Middle frontal gyrus (tissue), 1 donor: ENCODE results near the gene PPM1N.
A peak's percentile ranks its signal among the peaks of the same experiment; 100 is the strongest.

ENCODE experiments used
- DNase-seq: peaks from one replicate; pipeline ENCODE4 v3.0.0-alpha.2; 2015; ENCODE audit warnings: low spot score; ENCODE audit errors: extremely low spot score

Gene PPM1N, protein sequence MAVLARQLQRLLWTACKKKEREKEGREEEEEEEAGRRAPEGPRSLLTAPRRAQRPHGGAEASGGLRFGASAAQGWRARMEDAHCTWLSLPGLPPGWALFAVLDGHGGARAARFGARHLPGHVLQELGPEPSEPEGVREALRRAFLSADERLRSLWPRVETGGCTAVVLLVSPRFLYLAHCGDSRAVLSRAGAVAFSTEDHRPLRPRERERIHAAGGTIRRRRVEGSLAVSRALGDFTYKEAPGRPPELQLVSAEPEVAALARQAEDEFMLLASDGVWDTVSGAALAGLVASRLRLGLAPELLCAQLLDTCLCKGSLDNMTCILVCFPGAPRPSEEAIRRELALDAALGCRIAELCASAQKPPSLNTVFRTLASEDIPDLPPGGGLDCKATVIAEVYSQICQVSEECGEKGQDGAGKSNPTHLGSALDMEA

DNA sequence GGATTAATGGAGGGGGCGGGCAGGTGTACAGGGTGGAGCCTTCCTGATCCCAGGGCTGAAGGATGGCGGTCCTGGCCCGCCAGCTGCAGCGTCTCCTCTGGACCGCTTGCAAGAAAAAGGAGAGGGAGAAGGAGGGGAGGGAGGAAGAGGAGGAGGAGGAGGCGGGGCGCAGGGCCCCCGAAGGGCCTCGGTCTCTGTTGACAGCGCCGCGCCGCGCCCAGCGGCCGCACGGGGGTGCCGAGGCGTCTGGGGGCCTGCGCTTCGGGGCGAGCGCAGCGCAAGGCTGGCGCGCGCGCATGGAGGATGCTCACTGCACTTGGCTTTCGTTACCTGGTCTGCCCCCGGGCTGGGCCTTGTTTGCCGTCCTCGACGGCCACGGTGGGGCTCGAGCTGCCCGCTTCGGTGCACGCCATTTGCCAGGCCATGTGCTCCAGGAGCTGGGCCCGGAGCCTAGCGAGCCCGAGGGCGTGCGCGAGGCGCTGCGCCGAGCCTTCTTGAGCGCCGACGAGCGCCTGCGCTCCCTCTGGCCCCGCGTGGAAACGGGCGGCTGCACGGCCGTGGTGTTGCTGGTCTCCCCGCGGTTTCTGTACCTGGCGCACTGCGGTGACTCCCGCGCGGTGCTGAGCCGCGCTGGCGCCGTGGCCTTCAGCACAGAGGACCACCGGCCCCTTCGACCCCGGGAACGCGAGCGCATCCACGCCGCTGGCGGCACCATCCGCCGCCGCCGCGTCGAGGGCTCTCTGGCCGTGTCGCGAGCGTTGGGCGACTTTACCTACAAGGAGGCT is at the start of gene PPM1N:
TSS of gene PPM1N (plus strand) at position 33 of the 785 bp plus-strand sequence. CDS start at position 63, 30 bp downstream.
- DNase-seq = no peak

DNA sequence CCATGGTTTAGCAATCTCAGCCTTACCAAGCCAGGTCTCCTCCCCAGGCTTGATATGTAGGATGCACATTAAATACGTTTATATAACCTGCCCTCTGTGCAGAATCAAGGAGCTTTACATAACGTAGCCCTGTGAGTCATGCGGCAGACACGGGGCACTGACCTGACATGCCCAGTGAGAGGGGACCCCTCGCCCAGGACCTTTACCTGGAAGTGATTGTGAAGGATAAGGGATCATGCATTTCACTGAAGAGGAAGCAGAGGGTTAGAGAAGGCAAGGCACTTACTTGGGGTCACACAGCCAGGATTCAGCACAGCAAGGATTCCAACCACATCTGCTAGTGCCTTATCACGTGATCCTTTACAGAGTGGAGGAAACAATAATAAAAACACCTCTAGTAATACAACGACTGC is 49.4 kb upstream of the PPM1N start:
- no peak for DNase-seq

DNA sequence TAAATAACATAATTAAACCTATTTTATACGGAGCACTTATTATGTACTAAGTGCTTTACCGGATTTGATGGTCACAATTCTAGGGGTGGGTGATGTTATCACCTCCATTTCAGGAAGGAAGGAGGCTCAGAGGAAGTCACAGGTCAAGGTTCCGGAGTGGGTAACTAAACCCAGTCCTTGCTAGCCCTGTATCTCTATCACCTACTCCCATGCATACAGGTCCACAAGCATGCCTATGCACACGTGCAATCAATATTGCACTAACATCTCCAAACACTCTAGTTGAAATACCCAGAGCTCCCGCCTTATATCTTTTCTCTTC is 48.3 kb upstream of the PPM1N start:
- DNase-seq = no peak

DNA sequence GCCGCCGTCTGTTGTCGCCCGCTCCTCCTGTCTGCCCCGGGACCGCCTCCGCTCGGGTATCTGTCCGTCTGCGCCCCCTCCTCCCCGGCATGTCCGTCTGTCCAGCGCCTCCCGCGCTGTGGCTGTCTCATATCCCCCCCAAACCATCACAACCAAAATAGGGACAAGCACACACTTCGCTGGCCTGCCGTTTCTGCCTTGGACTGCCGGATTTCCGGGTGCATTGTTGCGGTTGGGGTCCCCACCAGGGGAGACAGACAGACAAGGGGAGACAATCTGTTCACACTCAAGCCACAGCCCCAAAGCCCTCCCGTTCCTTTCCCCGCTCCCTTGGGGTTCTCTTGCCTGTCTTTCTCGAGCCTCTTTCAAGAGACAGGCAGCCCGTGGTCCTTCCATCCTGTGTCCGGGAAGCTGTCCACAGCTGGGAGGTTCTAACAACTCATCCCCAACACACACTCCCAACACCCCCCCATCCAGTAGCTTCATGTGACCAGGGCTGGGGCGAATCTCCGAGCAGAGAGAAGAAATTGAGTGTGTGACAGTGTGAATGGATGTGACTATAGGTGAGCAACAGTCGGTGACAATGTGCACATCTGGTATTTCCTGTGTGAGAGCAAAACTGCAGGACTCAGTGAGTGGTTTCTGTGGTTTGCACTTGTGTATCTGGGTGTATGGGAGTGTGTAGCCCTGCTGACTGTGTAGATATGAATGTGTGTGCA is 47.0 kb upstream of the PPM1N start:
- DNase-seq = no peak

DNA sequence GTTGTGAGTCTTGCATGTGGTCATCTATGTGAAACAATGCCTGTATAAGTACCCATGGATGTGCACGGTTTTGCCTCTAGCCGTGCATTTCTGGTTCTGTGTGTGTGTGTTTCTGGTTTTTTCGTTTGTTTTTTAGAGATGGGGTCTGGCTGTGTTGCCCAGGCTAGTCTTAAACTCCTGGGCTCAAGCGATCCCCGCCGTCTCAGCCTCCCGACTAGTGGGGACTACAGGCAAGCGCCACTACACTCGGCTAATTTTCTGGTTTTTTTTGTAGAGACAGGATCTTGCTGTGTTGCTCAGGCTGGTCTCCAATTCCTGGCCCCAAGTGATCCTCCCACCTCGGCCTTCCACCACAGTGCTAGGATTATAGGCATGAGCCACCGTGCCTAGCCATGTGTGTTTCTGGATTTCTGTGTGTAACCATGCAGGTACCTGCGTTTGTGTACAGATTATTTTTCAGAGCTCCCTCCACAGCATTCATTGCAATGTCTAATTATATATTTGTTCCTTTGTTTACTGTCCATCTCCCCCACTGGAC is 46.3 kb upstream of the PPM1N start:
- DNase-seq = no peak

DNA sequence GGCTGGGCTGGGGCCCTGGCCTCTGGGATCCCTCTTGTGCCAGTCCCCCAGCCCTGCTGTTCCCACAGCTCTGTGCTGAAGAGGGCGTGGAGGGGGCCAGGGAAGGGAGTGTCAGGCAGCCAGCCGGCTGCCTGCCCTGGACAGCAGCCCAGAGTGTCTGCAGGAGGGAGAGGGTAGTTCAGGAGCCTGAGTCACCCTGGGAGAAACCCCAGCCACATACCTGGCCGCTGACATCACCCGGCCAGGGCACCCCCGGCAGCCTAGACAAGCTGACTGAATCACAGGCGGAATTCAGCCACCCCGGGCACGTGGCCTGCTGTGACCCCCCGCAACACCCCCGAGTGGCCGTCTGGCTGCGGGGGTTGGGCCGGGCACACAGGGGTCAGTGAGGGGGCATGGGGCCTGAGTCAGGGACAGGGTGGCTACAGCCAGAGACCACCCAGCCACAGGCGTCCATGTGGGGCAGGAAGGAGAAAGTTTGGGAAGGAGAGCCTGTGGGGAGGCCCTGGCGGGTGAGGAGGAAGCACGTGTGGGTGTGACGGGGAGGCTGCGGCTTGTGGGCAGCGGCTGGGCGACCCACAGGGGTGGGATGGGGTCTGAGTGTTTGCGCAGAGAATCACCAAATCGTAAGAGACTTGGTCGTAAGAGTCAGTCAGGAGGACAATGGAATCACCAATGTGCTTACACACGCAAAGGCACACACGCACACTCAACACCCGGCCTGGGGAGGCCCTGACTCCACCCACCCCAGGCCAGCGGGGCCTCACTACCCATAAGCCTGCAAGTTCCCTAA is 42.3 kb upstream of the PPM1N start:
- no peak for DNase-seq

DNA sequence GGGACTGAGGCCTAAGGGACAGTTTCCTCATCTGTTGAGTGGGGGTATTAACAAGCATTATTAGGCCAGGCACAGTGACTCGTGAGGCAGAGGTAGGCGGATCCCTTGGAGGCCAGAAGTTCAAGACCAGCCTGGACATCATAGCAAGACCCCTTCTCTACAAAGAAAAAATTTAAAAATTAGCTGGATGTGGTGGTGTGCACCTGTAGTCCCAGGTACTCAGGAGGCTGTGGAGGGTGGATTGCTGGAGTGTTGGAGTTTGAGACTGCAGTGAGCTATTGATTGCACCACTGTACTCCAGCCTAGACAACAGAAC is 41.8 kb upstream of the PPM1N start:
- no peak for DNase-seq

DNA sequence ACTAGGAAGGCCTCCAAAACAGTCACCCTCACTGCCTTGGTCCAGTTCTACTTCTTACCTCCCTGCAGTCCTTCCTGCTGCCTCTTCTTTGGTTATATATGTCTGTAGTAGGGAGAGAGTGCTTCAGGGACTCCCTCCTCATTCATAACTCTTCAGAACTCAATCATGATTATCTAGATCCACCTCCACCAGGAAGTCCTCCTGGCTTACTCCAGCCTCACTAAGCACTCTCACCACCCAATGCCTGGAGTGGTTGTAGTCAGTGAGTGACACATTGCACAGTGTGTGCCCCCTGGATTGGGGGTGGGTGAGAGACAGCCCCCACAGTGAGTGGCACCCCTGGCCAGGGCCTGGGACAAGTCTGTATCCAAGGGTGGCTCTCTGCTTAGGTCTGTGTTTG is 40.5 kb upstream of the PPM1N start:
- no peak for DNase-seq

DNA sequence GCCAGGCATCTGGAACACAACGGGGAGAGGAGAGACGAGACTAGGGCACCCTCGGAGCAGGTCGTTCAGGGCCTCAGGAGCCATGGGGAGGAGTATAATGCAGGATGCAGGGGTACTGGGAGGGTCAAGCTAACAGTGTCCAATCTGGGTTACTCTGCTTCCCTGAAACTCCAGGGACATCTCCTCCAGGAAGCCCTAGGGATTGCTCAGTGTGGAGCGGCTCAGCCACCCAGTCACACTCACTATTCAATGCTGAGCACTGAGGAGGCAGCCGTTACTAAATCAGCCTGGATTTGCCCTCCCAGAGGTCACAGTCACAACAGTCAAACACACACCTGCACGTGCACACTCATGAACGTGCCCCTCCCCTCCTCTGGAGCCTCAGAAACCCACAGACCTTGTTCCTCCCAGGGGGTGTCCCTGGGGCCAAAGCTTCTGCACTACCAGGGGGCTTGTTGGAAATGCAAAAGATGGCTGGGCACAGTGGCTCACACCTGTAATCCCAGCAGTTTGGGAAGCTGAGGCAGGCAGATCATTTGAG is 37.4 kb upstream of the PPM1N start:
- no peak for DNase-seq

DNA sequence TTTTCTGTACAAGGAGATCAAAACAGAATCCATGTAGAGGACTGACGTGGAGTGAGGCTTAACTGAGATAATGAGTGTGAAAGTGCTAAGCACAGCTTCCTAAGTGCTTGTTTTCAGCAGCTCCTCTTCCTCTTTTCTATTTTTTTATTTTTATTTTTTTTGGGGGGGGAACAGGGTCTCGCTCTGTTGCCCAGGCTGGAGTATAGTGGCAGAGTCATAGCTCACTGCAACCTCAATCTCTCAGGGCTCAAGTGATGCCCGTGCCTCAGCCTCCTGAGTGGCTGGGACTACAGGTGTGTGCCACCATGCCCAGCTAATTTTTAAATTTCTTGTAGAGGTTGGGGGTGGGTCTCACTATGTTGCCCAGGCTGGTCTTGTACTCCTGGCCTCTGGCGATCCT is 36.1 kb upstream of the PPM1N start:
- DNase-seq = no peak

DNA sequence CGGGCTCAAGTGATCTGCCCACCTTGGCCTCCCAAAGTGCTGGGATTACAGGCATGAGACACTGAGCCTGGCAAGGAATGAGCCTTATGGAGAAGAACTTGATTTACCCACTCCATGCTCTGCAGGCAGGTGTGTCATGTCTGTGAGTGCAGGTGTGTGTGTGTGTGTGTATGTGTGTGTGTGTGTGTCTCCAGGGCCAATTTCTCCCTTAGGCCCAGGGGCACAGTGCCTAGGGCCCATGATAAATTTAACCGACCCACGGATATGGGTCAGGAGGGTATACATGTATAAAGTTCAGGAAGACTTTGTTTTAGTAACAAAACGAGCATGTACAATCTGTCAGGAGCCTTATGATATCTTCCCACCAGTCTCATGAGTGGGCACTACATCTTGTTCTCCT is 35.0 kb upstream of the PPM1N start:
- DNase-seq = no peak

DNA sequence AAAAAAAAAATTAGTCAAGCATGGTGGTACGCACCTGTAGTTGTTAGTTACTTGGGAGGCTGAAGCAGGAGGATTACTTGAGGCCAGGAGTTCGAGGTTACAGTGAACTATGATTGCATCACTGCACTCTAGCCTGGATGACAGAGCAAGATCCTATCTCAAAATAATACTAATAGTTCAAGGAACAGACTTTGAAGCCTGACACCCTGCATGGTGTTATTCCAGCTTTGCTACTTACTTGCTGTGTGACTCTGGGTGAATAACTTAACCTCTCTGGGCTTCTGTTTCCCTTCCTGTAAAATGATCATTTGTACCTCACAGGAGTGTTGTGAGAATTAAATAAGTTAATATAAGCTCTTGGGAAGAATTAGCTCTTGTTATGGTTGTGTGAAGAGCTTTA is 34.0 kb upstream of the PPM1N start:
- DNase-seq = no peak

DNA sequence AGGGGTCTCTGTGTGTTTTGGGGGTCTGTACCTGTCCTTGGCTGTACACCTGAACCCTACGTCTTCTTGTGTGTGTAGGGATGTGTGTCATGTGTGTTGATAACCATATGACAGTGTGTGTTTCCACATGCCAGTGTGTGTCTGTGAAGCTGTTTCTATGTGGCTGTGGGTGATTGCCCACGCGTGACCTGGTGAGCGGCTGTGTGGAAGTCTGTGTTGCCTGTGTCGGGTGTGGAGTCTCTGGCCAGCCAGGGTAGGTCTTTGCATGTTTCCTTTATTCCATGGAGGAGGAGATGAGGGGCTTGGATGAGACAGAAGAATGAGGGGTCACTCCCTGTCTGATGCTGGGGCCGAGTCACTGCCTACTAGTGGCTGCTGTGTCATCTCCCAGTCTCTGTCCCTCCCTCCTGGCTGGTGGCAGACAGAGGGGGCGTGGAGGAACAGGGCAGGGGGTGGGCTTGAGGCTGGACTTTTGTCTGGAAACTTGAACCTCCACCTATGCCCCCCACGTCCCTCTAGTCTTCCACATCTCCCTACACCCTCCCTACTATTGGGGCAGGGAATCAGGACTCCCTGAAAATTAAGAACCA is 33.3 kb upstream of the PPM1N start:
- DNase-seq = no peak

DNA sequence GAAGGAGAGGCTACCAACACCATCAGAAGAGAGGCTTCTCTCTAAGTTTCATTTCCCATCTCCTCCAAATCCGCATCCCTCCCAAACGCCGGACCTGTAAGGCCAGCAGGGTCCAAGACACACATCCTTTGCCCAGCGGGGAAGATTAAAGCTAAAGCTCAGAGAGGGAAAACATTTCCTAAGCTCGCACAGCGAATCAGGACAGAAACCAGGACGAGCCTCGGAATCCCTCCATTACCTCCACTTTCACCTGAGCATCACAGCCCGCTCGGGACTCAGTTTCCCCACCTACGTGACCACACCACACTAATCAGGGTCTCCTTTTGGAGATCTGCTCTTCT is 31.2 kb upstream of the PPM1N start:
- DNase-seq = no peak

DNA sequence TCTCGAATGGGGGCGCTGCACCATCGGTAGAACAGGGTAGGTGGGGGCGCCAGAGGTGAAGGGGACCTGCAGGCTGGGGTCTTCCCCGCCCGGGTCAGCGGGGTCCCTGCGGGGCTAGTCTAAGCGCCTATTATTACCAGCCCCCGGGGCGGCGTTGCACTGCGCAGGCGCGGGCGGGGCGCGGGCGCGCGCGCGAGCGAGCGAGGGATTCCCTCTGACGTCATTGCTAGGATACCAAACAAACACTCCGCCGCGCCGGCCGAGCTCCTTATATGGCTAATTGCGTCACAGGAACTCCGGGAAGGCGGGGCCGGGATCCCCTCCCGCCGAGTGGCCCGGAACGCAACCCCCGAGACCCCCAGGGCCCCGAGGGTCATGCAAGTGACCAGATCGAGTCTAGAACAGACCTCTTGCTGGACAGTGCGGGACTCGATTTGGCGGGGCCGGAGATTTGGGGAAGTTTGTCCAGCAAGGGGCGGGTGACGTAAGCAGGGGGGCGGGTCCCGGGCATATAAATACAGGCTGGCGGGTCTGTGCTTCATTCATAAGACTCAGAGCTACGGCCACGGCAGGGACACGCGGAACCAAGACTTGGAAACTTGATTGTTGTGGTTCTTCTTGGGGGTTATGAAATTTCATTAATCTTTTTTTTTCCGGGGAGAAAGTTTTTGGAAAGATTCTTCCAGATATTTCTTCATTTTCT is 30.6 kb upstream of the PPM1N start, which contains the start of gene FOSB:
TSS of gene FOSB (plus strand) at position 541 of the 703 bp plus-strand sequence. CDS start 591 bp downstream, outside the sequence.
- DNase-seq = peak; percentile 93

DNA sequence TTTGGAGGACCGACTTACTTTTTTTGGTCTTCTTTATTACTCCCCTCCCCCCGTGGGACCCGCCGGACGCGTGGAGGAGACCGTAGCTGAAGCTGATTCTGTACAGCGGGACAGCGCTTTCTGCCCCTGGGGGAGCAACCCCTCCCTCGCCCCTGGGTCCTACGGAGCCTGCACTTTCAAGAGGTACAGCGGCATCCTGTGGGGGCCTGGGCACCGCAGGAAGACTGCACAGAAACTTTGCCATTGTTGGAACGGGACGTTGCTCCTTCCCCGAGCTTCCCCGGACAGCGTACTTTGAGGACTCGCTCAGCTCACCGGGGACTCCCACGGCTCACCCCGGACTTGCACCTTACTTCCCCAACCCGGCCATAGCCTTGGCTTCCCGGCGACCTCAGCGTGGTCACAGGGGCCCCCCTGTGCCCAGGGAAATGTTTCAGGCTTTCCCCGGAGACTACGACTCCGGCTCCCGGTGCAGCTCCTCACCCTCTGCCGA is 30.0 kb upstream of the PPM1N start:
- DNase-seq = no peak

DNA sequence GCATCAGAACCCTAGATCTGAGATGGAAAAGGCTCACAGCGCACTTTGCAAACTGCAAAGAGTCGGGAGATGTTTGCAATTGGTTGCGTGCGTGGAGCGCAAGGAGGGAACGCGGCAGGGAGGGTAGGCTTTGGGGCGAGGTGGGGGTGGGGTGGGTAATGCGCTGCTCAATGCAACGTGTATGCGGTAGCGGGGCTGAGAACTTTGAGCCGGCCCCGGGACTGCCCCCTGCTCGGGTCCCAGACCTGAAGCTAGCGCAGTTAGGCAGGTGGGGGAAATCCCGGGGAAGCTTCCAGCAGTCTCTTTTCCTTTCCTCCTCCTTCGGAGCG is 29.5 kb upstream of the PPM1N start:
- DNase-seq = no peak

DNA sequence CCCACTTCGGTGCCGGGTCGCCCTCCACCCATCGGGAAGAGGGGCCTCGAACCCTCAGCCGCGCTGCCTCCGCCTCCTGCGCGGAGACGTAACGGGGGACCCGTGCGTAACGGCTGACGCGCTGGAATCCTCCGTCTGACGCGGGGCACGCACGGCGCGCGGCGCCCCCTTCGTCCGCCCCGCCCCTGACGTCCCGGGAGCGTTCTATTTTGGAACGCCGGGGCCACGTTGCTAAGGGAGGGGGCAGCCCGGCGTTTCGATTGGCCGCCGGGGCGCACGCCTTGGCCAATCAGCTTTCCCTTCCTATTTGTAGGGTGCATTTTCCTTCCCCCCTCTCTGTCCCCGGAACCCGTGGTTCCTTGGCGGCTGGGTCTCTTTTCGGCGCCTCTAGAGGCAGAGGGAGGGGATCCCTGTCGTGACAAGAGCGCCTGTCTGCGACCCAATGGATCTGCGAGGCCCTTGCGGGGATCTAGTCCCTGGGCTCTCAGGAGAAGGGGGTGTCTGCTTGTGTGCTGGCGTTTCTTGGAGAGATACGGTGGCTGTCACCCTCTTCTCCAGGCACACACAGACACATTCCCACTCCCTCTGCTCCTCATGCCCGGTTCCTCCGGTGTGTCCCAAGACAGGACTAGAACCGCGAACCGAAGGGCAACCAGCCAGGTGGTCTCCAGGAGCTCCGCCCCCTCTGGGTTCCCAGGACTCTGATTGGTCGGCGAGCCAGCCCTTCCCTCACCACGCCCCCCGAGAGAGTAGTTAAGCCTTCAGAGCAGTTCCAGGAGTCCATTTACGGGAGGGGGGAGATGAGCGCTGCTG is 28.9 kb upstream of the PPM1N start:
- DNase-seq = peak; percentile 86
